WTC11 (cell line): ENCODE data around the gene GABRG3. TPM values are rescaled to one million over a fixed set of nuclear protein-coding genes. Genes with fewer than 3 reads are reported as not detected.

Source experiments
- ATAC-seq: fragments of 200-7000 bp; cut with Tn5 transposase; 2 replicates; pipeline ENCODE4 v1.10.0; 2021; ENCODE audit warnings: mild to moderate bottlenecking, moderate library complexity
- CTCF ChIA-PET: fragments of 300-600 bp; sonication (Branson Sonifier 250); formaldehyde crosslinking; loops from one replicate; lab custom pipeline; 2021; ENCODE audit warnings: antibody characterized with exemption; lab: Charles Lee
- POLR2A ChIA-PET: fragments of 350-600 bp; sonication (Branson Sonifier 250); formaldehyde crosslinking; loops from one replicate; lab custom pipeline; 2021; ENCODE audit warnings: antibody characterized with exemption; lab: Charles Lee
- DNase-seq: peaks from one replicate; pipeline ENCODE4 v3.0.0; 2021; ENCODE audit warnings: low spot score
- H3K27ac Mint-ChIP-seq: 2 replicates; pipeline ENCODE4 v1.8.0; 2021; ENCODE audit warnings: mixed read lengths
- H3K27me3 Mint-ChIP-seq: 2 replicates; pipeline ENCODE4 v1.8.0; 2021; ENCODE audit warnings: low read depth, mild to moderate bottlenecking, moderate library complexity, mixed read lengths
- H3K36me3 Mint-ChIP-seq: 2 replicates; pipeline ENCODE4 v1.8.0; 2021; ENCODE audit warnings: mixed read lengths
- H3K4me1 Mint-ChIP-seq: 2 replicates; pipeline ENCODE4 v1.8.0; 2022; ENCODE audit warnings: mixed read lengths
- H3K4me3 Mint-ChIP-seq: 2 replicates; pipeline ENCODE4 v1.8.0; 2021; ENCODE audit warnings: mild to moderate bottlenecking, moderate library complexity, mixed read lengths
- H3K9me3 Mint-ChIP-seq: 2 replicates; pipeline ENCODE4 v1.8.0; 2021; ENCODE audit warnings: mixed read lengths
- CREB1 ChIP-seq: sonication (generic); formaldehyde crosslinking; IDR thresholded peaks from 2 replicates; pipeline ENCODE4 v1.8.0; 2023; ENCODE audit warnings: mild to moderate bottlenecking, missing genetic modification reagents
- GTF2I ChIP-seq: fragments of 250-450 bp; sonication (Bioruptor Pico); conservative IDR thresholded peaks from 2 replicates; pipeline ENCODE4 v1.4.0; 2021; ENCODE audit warnings: mild to moderate bottlenecking
- MXD4 ChIP-seq: fragments of 250-450 bp; sonication (Bioruptor Pico); IDR thresholded peaks from 2 replicates; pipeline ENCODE4 v1.8.0; 2021; ENCODE audit warnings: mild to moderate bottlenecking, moderate library complexity, borderline replicate concordance
- PRRX2 ChIP-seq: fragments of 250-450 bp; sonication (Bioruptor Pico); IDR thresholded peaks from 2 replicates; pipeline ENCODE4 v1.8.0; 2021; ENCODE audit warnings: mild to moderate bottlenecking
- SP1 ChIP-seq: sonication (generic); formaldehyde crosslinking; conservative IDR thresholded peaks from 2 replicates; pipeline ENCODE4 v1.8.1; 2022; ENCODE audit warnings: missing genetic modification reagents
- TCF7 ChIP-seq: sonication (generic); formaldehyde crosslinking; IDR thresholded peaks from 2 replicates; pipeline ENCODE4 v1.8.0; 2022; ENCODE audit warnings: mild to moderate bottlenecking, low read depth, missing genetic modification reagents, moderate library complexity
- ZNF138 ChIP-seq: sonication (generic); formaldehyde crosslinking; conservative IDR thresholded peaks from 2 replicates; pipeline ENCODE4 v1.8.1; 2022; ENCODE audit warnings: mild to moderate bottlenecking, moderate library complexity, missing genetic modification reagents
- ZNF232 ChIP-seq: sonication (generic); formaldehyde crosslinking; IDR thresholded peaks from 2 replicates; pipeline ENCODE4 v1.8.0; 2022; ENCODE audit warnings: mild to moderate bottlenecking, missing genetic modification reagents
- ZNF263 ChIP-seq: sonication (generic); formaldehyde crosslinking; IDR thresholded peaks from 2 replicates; pipeline ENCODE4 v1.8.1; 2022; ENCODE audit warnings: low read depth, mild to moderate bottlenecking, moderate library complexity, missing genetic modification reagents
- ZNF317 ChIP-seq: sonication (generic); formaldehyde crosslinking; IDR thresholded peaks from 2 replicates; pipeline ENCODE4 v1.8.1; 2023; ENCODE audit warnings: low read depth, mild to moderate bottlenecking, moderate library complexity, missing genetic modification reagents, borderline replicate concordance
- total RNA-seq: library from RNA; stranded (reverse); gene quantifications from 3 replicates; pipeline ENCODE4 v1.2.3, GENCODE V29; 2021
- TF ChIP-seq, protein P1 (sequence below): fragments of 250-450 bp; sonication (Bioruptor Pico); IDR thresholded peaks from 2 replicates; pipeline ENCODE4 v1.9.0; 2021; ENCODE audit warnings: mild to moderate bottlenecking
- TF ChIP-seq, protein P2 (sequence below): fragments of 250-450 bp; sonication (Bioruptor Pico); IDR thresholded peaks from 2 replicates; pipeline ENCODE4 v2.1.2; 2022; ENCODE audit warnings: mild to moderate bottlenecking, moderate library complexity
- TF ChIP-seq, protein P3 (sequence below): sonication (generic); formaldehyde crosslinking; IDR thresholded peaks from 2 replicates; pipeline ENCODE4 v1.8.1; 2023; ENCODE audit warnings: mild to moderate bottlenecking, missing genetic modification reagents
- TF ChIP-seq, protein P4 (sequence below): fragments of 250-450 bp; sonication (Bioruptor Pico); conservative IDR thresholded peaks from 2 replicates; pipeline ENCODE4 v1.9.0; 2021; ENCODE audit warnings: mild to moderate bottlenecking
- TF ChIP-seq, protein P5 (sequence below): sonication (generic); formaldehyde crosslinking; IDR thresholded peaks from 2 replicates; pipeline ENCODE4 v1.8.1; 2022; ENCODE audit warnings: mild to moderate bottlenecking, moderate library complexity, missing genetic modification reagents
- TF ChIP-seq, protein P6 (sequence below): sonication (generic); formaldehyde crosslinking; IDR thresholded peaks from 2 replicates; pipeline ENCODE4 v1.8.1; 2022; ENCODE audit warnings: low read depth, mild to moderate bottlenecking, moderate library complexity, missing genetic modification reagents, borderline replicate concordance

Gene GABRG3
- total RNA-seq, 1 experiment from 2014 or later = 0.72 TPM

DNA sequence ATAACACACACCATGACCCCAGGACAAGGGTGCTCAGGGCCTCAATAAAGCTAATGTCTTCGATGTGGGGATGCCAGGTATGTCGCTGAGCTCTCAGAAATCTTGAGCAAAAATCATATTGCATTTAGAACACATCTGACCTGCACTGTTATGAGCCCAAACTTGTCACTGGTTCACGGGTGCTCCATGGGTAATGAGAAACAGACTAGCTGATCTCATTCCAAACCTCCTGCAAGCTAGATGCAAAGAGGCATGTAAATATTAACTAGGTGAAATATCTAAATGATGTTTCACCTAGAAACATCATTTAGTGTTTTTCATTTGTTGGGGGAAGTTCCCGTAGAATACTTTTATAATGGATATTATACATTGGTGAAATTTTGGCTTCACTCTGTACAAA is 578.8 kb downstream of the GABRG3 start:
- TF ChIP-seq, protein P1, sequence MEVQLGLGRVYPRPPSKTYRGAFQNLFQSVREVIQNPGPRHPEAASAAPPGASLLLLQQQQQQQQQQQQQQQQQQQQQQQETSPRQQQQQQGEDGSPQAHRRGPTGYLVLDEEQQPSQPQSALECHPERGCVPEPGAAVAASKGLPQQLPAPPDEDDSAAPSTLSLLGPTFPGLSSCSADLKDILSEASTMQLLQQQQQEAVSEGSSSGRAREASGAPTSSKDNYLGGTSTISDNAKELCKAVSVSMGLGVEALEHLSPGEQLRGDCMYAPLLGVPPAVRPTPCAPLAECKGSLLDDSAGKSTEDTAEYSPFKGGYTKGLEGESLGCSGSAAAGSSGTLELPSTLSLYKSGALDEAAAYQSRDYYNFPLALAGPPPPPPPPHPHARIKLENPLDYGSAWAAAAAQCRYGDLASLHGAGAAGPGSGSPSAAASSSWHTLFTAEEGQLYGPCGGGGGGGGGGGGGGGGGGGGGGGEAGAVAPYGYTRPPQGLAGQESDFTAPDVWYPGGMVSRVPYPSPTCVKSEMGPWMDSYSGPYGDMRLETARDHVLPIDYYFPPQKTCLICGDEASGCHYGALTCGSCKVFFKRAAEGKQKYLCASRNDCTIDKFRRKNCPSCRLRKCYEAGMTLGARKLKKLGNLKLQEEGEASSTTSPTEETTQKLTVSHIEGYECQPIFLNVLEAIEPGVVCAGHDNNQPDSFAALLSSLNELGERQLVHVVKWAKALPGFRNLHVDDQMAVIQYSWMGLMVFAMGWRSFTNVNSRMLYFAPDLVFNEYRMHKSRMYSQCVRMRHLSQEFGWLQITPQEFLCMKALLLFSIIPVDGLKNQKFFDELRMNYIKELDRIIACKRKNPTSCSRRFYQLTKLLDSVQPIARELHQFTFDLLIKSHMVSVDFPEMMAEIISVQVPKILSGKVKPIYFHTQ = no peak
- TF ChIP-seq PRRX2 (no peak), SP1 (CRISPR knock-in tag) (no peak), ZNF317 (CRISPR knock-in tag) (no peak), ZNF232 (CRISPR knock-in tag) (no peak), ZNF263 (CRISPR knock-in tag) (no peak), TCF7 (no peak), CREB1 (no peak), GTF2I (CRISPR knock-in tag) (no peak), MXD4 (CRISPR knock-in tag) (no peak), ZNF138 (no peak)
- TF ChIP-seq, protein P2, sequence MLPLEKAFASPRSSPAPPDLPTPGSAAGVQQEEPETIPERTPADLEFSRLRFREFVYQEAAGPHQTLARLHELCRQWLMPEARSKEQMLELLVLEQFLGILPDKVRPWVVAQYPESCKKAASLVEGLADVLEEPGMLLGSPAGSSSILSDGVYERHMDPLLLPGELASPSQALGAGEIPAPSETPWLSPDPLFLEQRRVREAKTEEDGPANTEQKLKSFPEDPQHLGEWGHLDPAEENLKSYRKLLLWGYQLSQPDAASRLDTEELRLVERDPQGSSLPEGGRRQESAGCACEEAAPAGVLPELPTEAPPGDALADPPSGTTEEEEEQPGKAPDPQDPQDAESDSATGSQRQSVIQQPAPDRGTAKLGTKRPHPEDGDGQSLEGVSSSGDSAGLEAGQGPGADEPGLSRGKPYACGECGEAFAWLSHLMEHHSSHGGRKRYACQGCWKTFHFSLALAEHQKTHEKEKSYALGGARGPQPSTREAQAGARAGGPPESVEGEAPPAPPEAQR (CRISPR knock-in tag) = no peak
- TF ChIP-seq, protein P3, sequence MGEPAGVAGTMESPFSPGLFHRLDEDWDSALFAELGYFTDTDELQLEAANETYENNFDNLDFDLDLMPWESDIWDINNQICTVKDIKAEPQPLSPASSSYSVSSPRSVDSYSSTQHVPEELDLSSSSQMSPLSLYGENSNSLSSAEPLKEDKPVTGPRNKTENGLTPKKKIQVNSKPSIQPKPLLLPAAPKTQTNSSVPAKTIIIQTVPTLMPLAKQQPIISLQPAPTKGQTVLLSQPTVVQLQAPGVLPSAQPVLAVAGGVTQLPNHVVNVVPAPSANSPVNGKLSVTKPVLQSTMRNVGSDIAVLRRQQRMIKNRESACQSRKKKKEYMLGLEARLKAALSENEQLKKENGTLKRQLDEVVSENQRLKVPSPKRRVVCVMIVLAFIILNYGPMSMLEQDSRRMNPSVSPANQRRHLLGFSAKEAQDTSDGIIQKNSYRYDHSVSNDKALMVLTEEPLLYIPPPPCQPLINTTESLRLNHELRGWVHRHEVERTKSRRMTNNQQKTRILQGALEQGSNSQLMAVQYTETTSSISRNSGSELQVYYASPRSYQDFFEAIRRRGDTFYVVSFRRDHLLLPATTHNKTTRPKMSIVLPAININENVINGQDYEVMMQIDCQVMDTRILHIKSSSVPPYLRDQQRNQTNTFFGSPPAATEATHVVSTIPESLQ = no peak
- TF ChIP-seq, protein P4, sequence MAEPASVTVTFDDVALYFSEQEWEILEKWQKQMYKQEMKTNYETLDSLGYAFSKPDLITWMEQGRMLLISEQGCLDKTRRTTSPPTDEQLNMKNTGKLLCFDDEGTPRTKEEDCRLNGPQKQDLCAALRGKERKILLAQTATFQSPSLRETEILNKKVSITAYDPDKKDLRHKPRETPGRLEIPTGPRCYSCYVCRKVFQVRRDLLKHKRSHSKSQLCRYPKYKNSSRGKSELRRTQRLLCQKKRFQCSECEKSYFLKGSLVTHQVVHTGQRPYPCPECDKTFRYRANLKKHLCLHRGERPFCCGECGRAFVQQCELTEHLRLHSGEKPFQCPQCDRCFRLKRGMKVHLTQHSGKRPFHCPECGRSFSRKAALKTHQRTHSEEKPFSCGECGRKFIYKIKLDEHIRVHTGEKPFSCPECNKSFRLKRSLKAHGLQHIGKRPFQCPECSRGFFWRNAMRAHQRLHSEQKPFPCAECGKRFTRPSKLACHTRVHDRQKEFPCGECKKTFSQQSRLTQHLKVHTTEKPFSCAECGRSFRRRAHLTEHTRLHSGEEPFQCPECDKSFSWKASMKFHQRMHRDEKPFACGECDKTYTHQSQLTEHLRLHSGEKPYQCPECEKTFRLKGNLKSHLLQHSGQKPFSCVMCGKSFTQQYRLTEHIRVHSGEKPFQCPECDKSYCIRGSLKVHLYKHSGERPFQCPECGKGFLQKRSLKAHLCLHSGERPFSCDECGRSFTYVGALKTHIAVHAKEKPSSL (CRISPR knock-in tag) = no peak
- TF ChIP-seq, protein P5, sequence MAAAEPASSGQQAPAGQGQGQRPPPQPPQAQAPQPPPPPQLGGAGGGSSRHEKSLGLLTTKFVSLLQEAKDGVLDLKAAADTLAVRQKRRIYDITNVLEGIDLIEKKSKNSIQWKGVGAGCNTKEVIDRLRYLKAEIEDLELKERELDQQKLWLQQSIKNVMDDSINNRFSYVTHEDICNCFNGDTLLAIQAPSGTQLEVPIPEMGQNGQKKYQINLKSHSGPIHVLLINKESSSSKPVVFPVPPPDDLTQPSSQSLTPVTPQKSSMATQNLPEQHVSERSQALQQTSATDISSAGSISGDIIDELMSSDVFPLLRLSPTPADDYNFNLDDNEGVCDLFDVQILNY (CRISPR knock-in tag) = no peak
- TF ChIP-seq, protein P6, sequence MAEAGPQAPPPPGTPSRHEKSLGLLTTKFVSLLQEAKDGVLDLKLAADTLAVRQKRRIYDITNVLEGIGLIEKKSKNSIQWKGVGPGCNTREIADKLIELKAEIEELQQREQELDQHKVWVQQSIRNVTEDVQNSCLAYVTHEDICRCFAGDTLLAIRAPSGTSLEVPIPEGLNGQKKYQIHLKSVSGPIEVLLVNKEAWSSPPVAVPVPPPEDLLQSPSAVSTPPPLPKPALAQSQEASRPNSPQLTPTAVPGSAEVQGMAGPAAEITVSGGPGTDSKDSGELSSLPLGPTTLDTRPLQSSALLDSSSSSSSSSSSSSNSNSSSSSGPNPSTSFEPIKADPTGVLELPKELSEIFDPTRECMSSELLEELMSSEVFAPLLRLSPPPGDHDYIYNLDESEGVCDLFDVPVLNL (CRISPR knock-in tag) = no peak
- Mint-ChIP-seq H3K9me3 (peaks cover 9% of the 10 kb centered on the region), H3K4me3 (no peak overlapping the region), H3K27me3 (no peaks in the 10 kb centered on the region), H3K36me3 (no peaks in the 10 kb centered on the region), H3K4me1 (no peaks in the 10 kb centered on the region), H3K27ac (no peak overlapping the region)
- POLR2A ChIA-PET = no interaction called here
- CTCF ChIA-PET = interaction anchor here (0.6 to 1.2 kb wide), 2 partner anchors 22 to 493 kb away, joined by 3 to 5 read pairs; no protein-coding TSS in a partner anchor
- ATAC-seq = no peak
- no peak for DNase-seq
